Measurements from ENCODE around the gene MPP4. TPM values are rescaled to one million over a fixed set of nuclear protein-coding genes. Genes with fewer than 3 reads are reported as not detected.

Gene MPP4
- total RNA-seq, 1 donor from 2014 or later, result 2.9 TPM

- no peak for DNase-seq (ENCODE audit: low read depth)
- H3K36me3 Mint-ChIP-seq (ENCODE audit: low read depth, unreplicated experiment), result peaks cover 8% of the 10 kb centered on the region
These were observed 60.1 kb downstream of the MPP4 start for GRCh38 chr2:201638326-201638725.

GRCh38 chr2:201633661-201634249, 64.7 kb downstream of the MPP4 start:
- H3K27me3 ChIP-seq (ENCODE audit: insufficient read depth, low read length), result no peaks in the 10 kb centered on the region
- H3K27ac ChIP-seq (ENCODE audit: low read depth, low read length), result no peak overlapping the region
- H3K4me3 ChIP-seq (ENCODE audit: insufficient read depth, low read depth, low read length), result no peak overlapping the region
- no peak overlapping the region for H3K9ac ChIP-seq (ENCODE audit: low read length)
- Mint-ChIP-seq H3K27me3 (ENCODE audit: low read depth, unreplicated experiment) (no peaks in the 10 kb centered on the region), H3K27ac (ENCODE audit: unreplicated experiment) (no peak overlapping the region), H3K4me3 (ENCODE audit: unreplicated experiment) (no peak overlapping the region), H3K4me1 (ENCODE audit: low read depth, unreplicated experiment) (peaks cover 2% of the 10 kb centered on the region), H3K9me3 (ENCODE audit: unreplicated experiment) (no peaks in the 10 kb centered on the region), H3K36me3 (ENCODE audit: low read depth, unreplicated experiment) (peaks cover 11% of the 10 kb centered on the region)
- H3K9me3 ChIP-seq (ENCODE audit: insufficient read depth, low read depth, low read length), result no peaks in the 10 kb centered on the region
- H4K20me1 ChIP-seq (ENCODE audit: insufficient read depth, low read length), result no peaks in the 10 kb centered on the region
- H3K4me1 ChIP-seq (ENCODE audit: insufficient read depth, low read length), result no peaks in the 10 kb centered on the region
- DNase-seq (ENCODE audit: low read depth) (no peak), FAIRE-seq (no peak)
- H2AFZ ChIP-seq (ENCODE audit: low read depth, low read length), result no peak overlapping the region
- H3K4me2 ChIP-seq (ENCODE audit: low read length), result no peak overlapping the region
- H3K36me3 ChIP-seq (ENCODE audit: insufficient read depth, low read length), result peaks cover 81% of the 10 kb centered on the region
- H3K79me2 ChIP-seq (ENCODE audit: insufficient read depth, low read length), result peaks cover 2% of the 10 kb centered on the region
- TF ChIP-seq EZH2 (IDR thresholded peaks at IDR 0.05; ENCODE audit: insufficient read depth, low read length) (no peak), CTCF (IDR thresholded peaks at IDR 0.05; ENCODE audit: insufficient read depth, low read depth, low read length) (no peak)

More at GRCh38 chr2:201638326-201638725, 60.1 kb downstream of the MPP4 start:
- Histone ChIP-seq H3K27ac (ENCODE audit: low read depth, low read length) (no peak overlapping the region), H3K36me3 (ENCODE audit: insufficient read depth, low read length) (peaks cover 47% of the 10 kb centered on the region), H3K27me3 (ENCODE audit: insufficient read depth, low read length) (no peaks in the 10 kb centered on the region), H3K4me2 (ENCODE audit: low read length) (no peak overlapping the region), H4K20me1 (ENCODE audit: insufficient read depth, low read length) (no peaks in the 10 kb centered on the region), H3K4me3 (ENCODE audit: insufficient read depth, low read depth, low read length) (no peak overlapping the region), H3K4me1 (ENCODE audit: insufficient read depth, low read length) (peaks cover 6% of the 10 kb centered on the region), H3K9me3 (ENCODE audit: insufficient read depth, low read depth, low read length) (no peaks in the 10 kb centered on the region), H3K79me2 (ENCODE audit: insufficient read depth, low read length) (peaks cover 46% of the 10 kb centered on the region), H2AFZ (ENCODE audit: low read depth, low read length) (no peak overlapping the region), H3K9ac (ENCODE audit: low read length) (no peak overlapping the region)
- Mint-ChIP-seq H3K4me1 (ENCODE audit: low read depth, unreplicated experiment) (peaks cover 3% of the 10 kb centered on the region), H3K9me3 (ENCODE audit: unreplicated experiment) (no peaks in the 10 kb centered on the region), H3K27ac (ENCODE audit: unreplicated experiment) (no peak overlapping the region), H3K27me3 (ENCODE audit: low read depth, unreplicated experiment) (no peaks in the 10 kb centered on the region), H3K4me3 (ENCODE audit: unreplicated experiment) (no peak overlapping the region)
- peak; percentile 72 for FAIRE-seq
- TF ChIP-seq CTCF (IDR thresholded peaks at IDR 0.05; ENCODE audit: insufficient read depth, low read depth, low read length), result no peak
- TF ChIP-seq EZH2 (IDR thresholded peaks at IDR 0.05; ENCODE audit: insufficient read depth, low read length), result no peak

GRCh38 chr2:201631041-201631440, 67.4 kb downstream of the MPP4 start:
- no peak overlapping the region for H2AFZ ChIP-seq (ENCODE audit: low read depth, low read length)
- peaks cover 6% of the 10 kb centered on the region for H3K36me3 Mint-ChIP-seq (ENCODE audit: low read depth, unreplicated experiment)

More at GRCh38 chr2:201631041-201631440, 67.4 kb downstream of the MPP4 start:
- H3K27ac Mint-ChIP-seq (ENCODE audit: unreplicated experiment), result no peak overlapping the region
- Histone ChIP-seq H3K36me3 (ENCODE audit: insufficient read depth, low read length) (peaks cover 77% of the 10 kb centered on the region), H4K20me1 (ENCODE audit: insufficient read depth, low read length) (no peaks in the 10 kb centered on the region), H3K27me3 (ENCODE audit: insufficient read depth, low read length) (no peaks in the 10 kb centered on the region), H3K4me3 (ENCODE audit: insufficient read depth, low read depth, low read length) (no peak overlapping the region), H3K9me3 (ENCODE audit: insufficient read depth, low read depth, low read length) (no peaks in the 10 kb centered on the region), H3K4me1 (ENCODE audit: insufficient read depth, low read length) (no peaks in the 10 kb centered on the region), H3K27ac (ENCODE audit: low read depth, low read length) (no peak overlapping the region), H3K4me2 (ENCODE audit: low read length) (no peak overlapping the region), H3K79me2 (ENCODE audit: insufficient read depth, low read length) (no peaks in the 10 kb centered on the region), H3K9ac (ENCODE audit: low read length) (no peak overlapping the region)
- FAIRE-seq, result no peak
- no peaks in the 10 kb centered on the region for H3K9me3 Mint-ChIP-seq (ENCODE audit: unreplicated experiment)
- H3K4me3 Mint-ChIP-seq (ENCODE audit: unreplicated experiment), result no peak overlapping the region
- H3K27me3 Mint-ChIP-seq (ENCODE audit: low read depth, unreplicated experiment), result no peaks in the 10 kb centered on the region
- peaks cover 7% of the 10 kb centered on the region for H3K4me1 Mint-ChIP-seq (ENCODE audit: low read depth, unreplicated experiment)
- TF ChIP-seq EZH2 (IDR thresholded peaks at IDR 0.05; ENCODE audit: insufficient read depth, low read length) (no peak), CTCF (IDR thresholded peaks at IDR 0.05; ENCODE audit: insufficient read depth, low read depth, low read length) (no peak)
- DNase-seq (ENCODE audit: low read depth), result no peak

All from astrocyte (in vitro differentiated cells and primary cell).